Ovary (tissue), 3 donors: Measurements from ENCODE around the gene COX6A1.

ENCODE experiments used
- CTCF ChIP-seq, 3 donors: fragments of 450-650 bp in 2 of 3; fragments of 200-600 bp in 1 of 3; IDR thresholded peaks; one replicate each; pipeline versions ENCODE4 v1.5.1 to v1.8.0; 2016 to 2022; ENCODE audit warnings: antibody characterized with exemption in 3 of 3, mild to moderate bottlenecking in 1 of 3
- POLR2A ChIP-seq: fragments of 450-650 bp; IDR thresholded peaks from one replicate; pipeline ENCODE4 v1.6.1; 2017; ENCODE audit warnings: antibody characterized with exemption, mild to moderate bottlenecking, moderate library complexity
- donor health status: DM: no; HTN: no; CAD: no.

- TF ChIP-seq CTCF (IDR thresholded peaks at IDR 0.05), result no peak
- TF ChIP-seq POLR2A, result no peak
Measured at GRCh38 chr12:120413901-120414695, 23.8 kb upstream of the COX6A1 start.
